Neutrophil (primary cell): ENCODE results near the gene PPHLN1.

Experiments used
- H3K27ac ChIP-seq: fragments of 200-600 bp; sonication (generic); 2 replicates; pipeline ENCODE4 v1.5.1; 2016; ENCODE audit warnings: mild to moderate bottlenecking, moderate library complexity
- H3K27me3 ChIP-seq: fragments of 200-600 bp; sonication (generic); 2 replicates; pipeline ENCODE4 v1.6.0; 2016; ENCODE audit warnings: mild to moderate bottlenecking
- H3K36me3 ChIP-seq: fragments of 200-600 bp; sonication (generic); 2 replicates; pipeline ENCODE4 v1.5.1; 2017
- H3K4me1 ChIP-seq, 2 experiments: fragments of 200-600 bp in 1 of 2; sonication (generic) in 1 of 2; 1 replicate in 1 of 2; 2 replicates in 1 of 2; pipeline versions ENCODE4 v1.5.1 to v1.6.1; 2013 to 2016; ENCODE audit warnings: low read depth in 1 of 2, low read length in 1 of 2, mild to moderate bottlenecking in 1 of 2, moderate library complexity in 1 of 2; ENCODE audit not compliant: control insufficient read depth in 1 of 2, insufficient read depth in 1 of 2
- H3K4me3 ChIP-seq, 2 experiments: fragments of 200-600 bp in 1 of 2; sonication (generic) in 1 of 2; 1 replicate in 1 of 2; 2 replicates in 1 of 2; pipeline ENCODE4 v1.5.1; 2013 to 2016; ENCODE audit warnings: low read depth in 1 of 2, low read length in 1 of 2, mild to moderate bottlenecking in 1 of 2, moderate library complexity in 1 of 2
- H3K9me3 ChIP-seq: fragments of 200-600 bp; sonication (generic); 2 replicates; pipeline ENCODE4 v1.5.1; 2016
- CTCF ChIP-seq: fragments of 200-600 bp; sonication (generic); IDR thresholded peaks from 2 replicates; pipeline ENCODE4 v1.5.1; 2016; ENCODE audit warnings: antibody characterized with exemption

PPHLN1 gene

GRCh38 chr12:42356344-42356743 lies 30.4 kb downstream of the PPHLN1 start:
- Histone ChIP-seq H3K9me3 (no peaks in the 10 kb centered on the region), H3K4me3 (no peak overlapping the region), H3K36me3 (peaks cover 32% of the 10 kb centered on the region), H3K4me1 (no peaks in the 10 kb centered on the region), H3K27ac (no peak overlapping the region), H3K27me3 (no peaks in the 10 kb centered on the region)
- no peak for TF ChIP-seq CTCF

- Histone ChIP-seq H3K27ac (no peak overlapping the region), H3K36me3 (peaks cover 8% of the 10 kb centered on the region), H3K4me1 (no peaks in the 10 kb centered on the region), H3K27me3 (no peaks in the 10 kb centered on the region), H3K9me3 (no peaks in the 10 kb centered on the region), H3K4me3 (no peak overlapping the region)
- TF ChIP-seq CTCF, result no peak
Measured at GRCh38 chr12:42360747-42361403, 34.9 kb downstream of the PPHLN1 start.

GRCh38 chr12:42361909-42362646 lies 36.1 kb downstream of the PPHLN1 start:
- Histone ChIP-seq H3K4me3 (no peak overlapping the region), H3K27ac (no peak overlapping the region), H3K4me1 (no peaks in the 10 kb centered on the region), H3K27me3 (no peaks in the 10 kb centered on the region), H3K9me3 (no peaks in the 10 kb centered on the region), H3K36me3 (no peaks in the 10 kb centered on the region)
- TF ChIP-seq CTCF, result no peak

- no peaks in the 10 kb centered on the region for H3K36me3 ChIP-seq
- TF ChIP-seq CTCF, result no peak
- H3K4me3 ChIP-seq, result no peak overlapping the region
- no peak overlapping the region for H3K27ac ChIP-seq
- H3K4me1 ChIP-seq, result no peaks in the 10 kb centered on the region
- H3K27me3 ChIP-seq, result no peaks in the 10 kb centered on the region
- no peaks in the 10 kb centered on the region for H3K9me3 ChIP-seq
Measured at GRCh38 chr12:42362647-42363260, 36.8 kb downstream of the PPHLN1 start.

- Histone ChIP-seq H3K4me1 (no peaks in the 10 kb centered on the region), H3K4me3 (no peak overlapping the region), H3K36me3 (no peaks in the 10 kb centered on the region), H3K27ac (no peak overlapping the region), H3K27me3 (no peaks in the 10 kb centered on the region), H3K9me3 (no peaks in the 10 kb centered on the region)
- no peak for TF ChIP-seq CTCF
Measured at GRCh38 chr12:42364692-42365091, 38.7 kb downstream of the PPHLN1 start.
